Common myeloid progenitor, CD34-positive (primary cell): ENCODE data around the gene PLEKHA3.

Experiments
- CTCF ChIA-PET: fragments of 350-600 bp; sonication (Branson Sonifier 250); formaldehyde crosslinking; loops from one replicate; lab custom pipeline; 2021; ENCODE audit warnings: antibody characterized with exemption; lab: Charles Lee
- POLR2A ChIA-PET: fragments of 350-600 bp; sonication (Branson Sonifier 250); formaldehyde crosslinking; loops from one replicate; lab custom pipeline; 2021; ENCODE audit warnings: antibody characterized with exemption; lab: Charles Lee
- DNase-seq, 3 donors: peaks; one replicate each; pipeline versions ENCODE4 v3.0.0 to v3.0.0-alpha.2; 2013
- H3K27ac ChIP-seq, 2 experiments: 1 replicate in 1 of 2; 2 replicates in 1 of 2; pipeline ENCODE4 v1.7.0; 2013; ENCODE audit warnings: inconsistent platforms in 2 of 2, low read length in 2 of 2, mild to moderate bottlenecking in 2 of 2, low read depth in 1 of 2, moderate library complexity in 1 of 2; ENCODE audit not compliant: severe bottlenecking in 2 of 2, insufficient read depth in 1 of 2, poor library complexity in 1 of 2
- H3K27me3 ChIP-seq, 5 experiments: replicated peaks in 2 of 5; 1 replicate in 3 of 5; 2 replicates in 2 of 5; pipeline versions ENCODE4 v1.6.1 to v1.7.0; 2013; ENCODE audit warnings: low read length in 4 of 5, mild to moderate bottlenecking in 2 of 5, moderate library complexity in 2 of 5, inconsistent platforms in 1 of 5; ENCODE audit not compliant: insufficient read depth in 5 of 5, control insufficient read depth in 4 of 5
- H3K36me3 ChIP-seq, 4 experiments: 1 replicate in 2 of 4; 2 replicates in 2 of 4; pipeline versions ENCODE4 v1.6.1 to v1.7.0; 2013; ENCODE audit warnings: low read length in 3 of 4, control low read depth in 1 of 4, mild to moderate bottlenecking in 1 of 4; ENCODE audit not compliant: control insufficient read depth in 4 of 4, insufficient read depth in 4 of 4
- H3K4me1 ChIP-seq, 4 experiments: 1 replicate in 3 of 4; 2 replicates in 1 of 4; pipeline versions ENCODE4 v1.6.1 to v1.7.1; 2013; ENCODE audit warnings: low read length in 3 of 4, mild to moderate bottlenecking in 3 of 4, control low read depth in 1 of 4, inconsistent platforms in 1 of 4, moderate library complexity in 1 of 4; ENCODE audit not compliant: control insufficient read depth in 4 of 4, insufficient read depth in 4 of 4; ENCODE audit errors: control extremely low read depth in 1 of 4
- H3K4me3 ChIP-seq, 7 experiments: 1 replicate in 4 of 7; 2 replicates in 3 of 7; pipeline versions ENCODE4 v1.5.1 to v1.7.0; 2013; ENCODE audit warnings: mild to moderate bottlenecking in 7 of 7, low read length in 6 of 7, moderate library complexity in 6 of 7, inconsistent platforms in 2 of 7, low read depth in 2 of 7, control low read depth in 1 of 7; ENCODE audit not compliant: insufficient read depth in 4 of 7, control insufficient read depth in 1 of 7; ENCODE audit errors: extremely low read depth in 1 of 7
- H3K9me3 ChIP-seq, 5 experiments: 1 replicate in 4 of 5; 2 replicates in 1 of 5; pipeline versions ENCODE4 v1.6.1 to v1.7.1; 2013; ENCODE audit warnings: low read length in 4 of 5, mild to moderate bottlenecking in 2 of 5, inconsistent platforms in 1 of 5, low read depth in 1 of 5, moderate library complexity in 1 of 5; ENCODE audit not compliant: control insufficient read depth in 4 of 5, insufficient read depth in 2 of 5; ENCODE audit errors: control extremely low read depth in 1 of 5
- WGBS: methylation state at CpG from one replicate; pipeline ENCODE4 v1.1.5; 2013; ENCODE audit not compliant: insufficient coverage; 5-methylcytosine and 5-hydroxymethylcytosine counted together

The PLEKHA3 gene

DNA sequence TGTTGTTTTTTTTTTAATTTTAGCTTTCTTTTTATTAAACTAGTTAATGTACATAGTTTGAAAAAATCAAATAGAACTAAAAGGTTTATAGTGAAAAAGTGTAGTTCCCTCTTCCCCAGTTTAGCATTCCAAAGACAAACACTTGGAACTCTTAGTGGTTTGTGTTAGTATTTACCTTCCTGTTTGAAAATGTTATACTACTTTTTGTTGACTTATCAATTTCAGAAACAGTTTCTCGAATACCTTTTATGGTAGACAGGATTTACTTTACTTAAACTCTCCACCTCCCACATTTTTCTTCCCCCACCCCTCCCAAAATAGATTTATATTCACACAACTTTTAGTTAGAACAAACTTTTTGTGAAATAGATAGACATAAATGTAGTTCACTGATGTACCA lies 26.7 kb downstream of the PLEKHA3 start:
- H3K9me3 ChIP-seq: no peaks in the 10 kb centered on the region
- H3K4me1 ChIP-seq: no peaks in the 10 kb centered on the region
- no peak overlapping the region for H3K4me3 ChIP-seq
- no peaks in the 10 kb centered on the region for H3K27me3 ChIP-seq
- no peak for DNase-seq
- no peak overlapping the region for H3K27ac ChIP-seq
- peaks cover 3 to 48% (median 16%) of the 10 kb centered on the region in 4 experiments for H3K36me3 ChIP-seq
- ChIA-PET CTCF (interaction anchor here (1.2 to 1.4 kb wide), 2 partner anchors 11 to 12 kb away, joined by 4 to 5 read pairs; no protein-coding TSS in a partner anchor), POLR2A (no interaction called here)
- WGBS: no CpG with 5 or more reads among the region's 1 CpG

DNA sequence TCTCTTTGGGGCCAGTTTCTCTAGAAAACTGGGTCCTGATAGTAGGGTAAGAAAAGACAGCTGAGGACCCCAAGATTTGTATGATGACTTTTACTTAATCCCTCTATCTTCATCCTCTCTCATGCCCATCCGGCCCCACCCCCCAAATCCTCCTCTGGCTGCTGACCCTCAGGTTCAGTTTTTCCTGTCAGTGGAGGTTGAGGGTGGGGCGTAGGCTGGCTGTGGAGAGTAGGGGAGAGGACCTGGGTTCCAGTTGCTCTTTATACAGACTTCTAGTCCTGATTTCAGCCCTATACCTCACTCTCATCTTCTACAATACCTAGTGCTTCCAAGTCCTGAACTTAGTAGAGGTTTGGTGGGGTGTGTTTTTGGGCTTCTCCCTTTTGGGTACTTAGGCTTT lies 28.4 kb downstream of the PLEKHA3 start:
- WGBS: no CpG with 5 or more reads among the region's 2 CpGs
- ChIA-PET POLR2A (no interaction called here), CTCF (no interaction called here)
- Histone ChIP-seq H3K36me3 (peaks cover 0 to 44% (median 9%) of the 10 kb centered on the region in 4 experiments), H3K27me3 (no peaks in the 10 kb centered on the region), H3K4me1 (no peaks in the 10 kb centered on the region), H3K27ac (no peak overlapping the region), H3K4me3 (no peak overlapping the region), H3K9me3 (no peaks in the 10 kb centered on the region)
- peak in 1 of 3 donors; percentile 17 for DNase-seq

DNA sequence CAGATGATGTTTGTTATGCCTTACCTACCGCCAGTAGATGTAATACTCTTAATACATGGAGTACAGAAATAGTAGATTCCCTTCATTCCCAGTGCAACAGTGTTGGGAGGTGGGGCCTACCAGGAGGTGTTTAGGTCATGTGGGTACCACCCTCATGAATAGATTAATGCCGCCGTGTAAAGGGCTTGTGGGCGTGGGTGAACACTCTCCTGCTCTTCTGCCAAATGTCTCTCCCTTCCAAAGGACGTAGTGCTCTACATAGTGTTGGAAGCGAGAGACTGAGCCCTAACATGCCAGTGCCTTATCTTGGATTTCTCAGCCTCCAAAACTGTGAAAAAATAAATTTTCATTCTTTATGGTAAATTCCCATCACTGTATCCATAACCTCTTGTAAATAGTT lies 30.1 kb downstream of the PLEKHA3 start:
- WGBS: 95% methylated on average over 6 of the region's 6 CpGs
- peaks cover 0 to 30% (median 4%) of the 10 kb centered on the region in 4 experiments for H3K36me3 ChIP-seq
- POLR2A ChIA-PET: no interaction called here

DNA sequence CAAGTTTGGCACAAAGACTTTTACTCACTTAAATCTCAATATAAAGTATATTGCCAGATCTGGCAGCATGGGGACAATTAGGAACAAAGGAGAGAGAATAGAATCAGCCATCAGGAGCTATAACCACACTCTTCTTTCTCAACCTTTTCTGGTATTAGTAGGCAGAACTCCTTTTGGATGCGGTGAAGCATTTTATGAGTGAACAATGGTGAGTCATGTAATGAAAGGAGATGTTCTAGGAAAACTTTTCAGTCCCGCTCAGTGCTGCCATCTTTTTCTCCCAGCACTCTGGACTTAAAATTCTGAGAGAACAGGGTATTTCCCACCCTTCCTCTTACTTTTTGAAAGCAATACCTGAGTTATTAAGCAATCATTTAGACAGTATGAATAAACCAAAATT lies 32.2 kb downstream of the PLEKHA3 start:
- no CpG with 5 or more reads among the region's 2 CpGs for WGBS
- CTCF ChIA-PET: no interaction called here

More for the DNA sequence above, 30.1 kb downstream of the PLEKHA3 start:
- no peak for DNase-seq
- no peak overlapping the region for H3K27ac ChIP-seq
- H3K27me3 ChIP-seq: no peaks in the 10 kb centered on the region
- no peak overlapping the region for H3K4me3 ChIP-seq
- no peaks in the 10 kb centered on the region for H3K4me1 ChIP-seq
- CTCF ChIA-PET: interaction anchor here (1.2 kb wide), 1 partner anchor 28 kb away, joined by 3 read pairs; no protein-coding TSS in a partner anchor
- H3K9me3 ChIP-seq: no peaks in the 10 kb centered on the region

DNA sequence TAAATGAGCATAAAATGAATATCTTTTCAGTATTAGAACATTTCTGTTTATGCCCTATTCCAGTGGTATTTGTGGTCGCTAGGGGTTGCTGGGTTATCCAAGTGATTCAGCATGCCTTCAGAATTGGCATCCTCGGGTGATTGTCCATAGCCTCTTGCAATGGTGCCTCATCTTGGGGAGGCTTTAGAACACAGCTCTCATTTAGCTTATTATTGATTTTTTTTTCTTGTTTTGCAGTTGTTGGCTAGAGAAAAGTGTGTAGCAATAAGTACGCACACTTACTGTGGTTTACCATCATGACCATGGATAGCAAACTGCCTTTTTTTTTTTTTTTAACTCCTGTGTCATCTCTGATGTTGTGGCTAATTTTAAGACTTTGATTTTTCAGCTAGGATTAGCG lies 33.6 kb downstream of the PLEKHA3 start:
- ChIA-PET POLR2A (no interaction called here), CTCF (interaction anchor here (0.7 kb wide), 1 partner anchor 10 kb away, joined by 3 read pairs; no protein-coding TSS in a partner anchor)

More for the DNA sequence above, 32.2 kb downstream of the PLEKHA3 start:
- no peaks in the 10 kb centered on the region for H3K27me3 ChIP-seq
- no peaks in the 10 kb centered on the region for H3K9me3 ChIP-seq
- no peak overlapping the region for H3K4me3 ChIP-seq
- no peak overlapping the region for H3K27ac ChIP-seq
- no peaks in the 10 kb centered on the region for H3K4me1 ChIP-seq
- POLR2A ChIA-PET: no interaction called here
- no peak for DNase-seq
- peaks cover 0 to 28% (median 4%) of the 10 kb centered on the region in 4 experiments for H3K36me3 ChIP-seq

DNA sequence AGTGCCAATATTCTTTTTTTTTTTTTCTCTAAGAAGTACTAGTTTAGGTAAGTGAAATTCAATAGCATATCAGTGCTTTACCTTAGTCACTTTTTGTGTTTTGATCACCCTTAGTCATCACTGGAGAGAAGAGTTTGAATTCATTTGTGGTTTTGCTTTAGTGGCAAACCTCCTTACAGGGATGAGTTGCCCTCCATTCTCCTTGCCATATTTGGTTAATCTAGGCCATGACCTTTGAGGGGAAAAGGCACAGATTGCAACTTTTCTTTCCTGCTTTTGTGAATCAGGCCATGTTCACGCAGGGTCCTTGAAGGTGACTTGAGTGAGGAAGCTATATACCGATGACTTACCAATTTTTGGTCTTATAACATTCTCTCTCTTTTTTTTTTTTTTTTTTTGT lies 34.4 kb downstream of the PLEKHA3 start:
- no peak for DNase-seq
- Histone ChIP-seq H3K4me1 (no peaks in the 10 kb centered on the region), H3K9me3 (no peaks in the 10 kb centered on the region), H3K4me3 (no peak overlapping the region), H3K36me3 (peaks cover 0 to 37% (median 12%) of the 10 kb centered on the region in 4 experiments), H3K27ac (no peak overlapping the region), H3K27me3 (no peaks in the 10 kb centered on the region)
- ChIA-PET CTCF (no interaction called here), POLR2A (no interaction called here)
- no CpG with 5 or more reads among the region's 2 CpGs for WGBS

More for the DNA sequence above, 33.6 kb downstream of the PLEKHA3 start:
- Histone ChIP-seq H3K27ac (no peak overlapping the region), H3K4me1 (no peaks in the 10 kb centered on the region), H3K27me3 (no peaks in the 10 kb centered on the region), H3K9me3 (no peaks in the 10 kb centered on the region), H3K4me3 (no peak overlapping the region), H3K36me3 (peaks cover 0 to 38% (median 13%) of the 10 kb centered on the region in 4 experiments)
- peak in 2 of 3 donors; percentile 13 to 18 for DNase-seq
- 87% methylated on average over 3 of the region's 4 CpGs for WGBS

DNA sequence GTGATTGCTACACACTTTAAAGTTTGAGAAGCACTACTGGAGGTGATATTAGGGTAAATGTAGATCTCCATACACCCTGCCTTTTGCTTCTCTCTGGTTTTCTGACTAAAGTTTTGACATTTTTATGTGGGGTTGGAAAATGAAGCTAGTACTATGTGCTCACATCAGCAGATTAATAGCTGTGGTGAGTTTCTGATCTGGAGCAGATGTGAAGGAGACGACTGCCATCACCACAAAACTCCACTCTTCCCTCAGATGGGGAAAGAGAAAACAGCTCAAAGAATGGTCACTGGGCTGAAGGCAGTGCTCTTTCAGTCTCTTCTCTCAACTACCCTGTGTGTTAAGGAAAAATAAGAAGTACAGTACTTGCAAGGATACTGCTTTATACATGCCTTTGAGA lies 37.2 kb downstream of the PLEKHA3 start:
- DNase-seq: no peak
- CTCF ChIA-PET: interaction anchor here (1.1 to 1.8 kb wide), 3 partner anchors 11 to 48 kb away, joined by 3 to 6 read pairs (median 5); no protein-coding TSS in a partner anchor

More for the DNA sequence above, 37.2 kb downstream of the PLEKHA3 start:
- Histone ChIP-seq H3K4me1 (no peaks in the 10 kb centered on the region), H3K9me3 (no peaks in the 10 kb centered on the region), H3K36me3 (peaks cover 0 to 24% (median 11%) of the 10 kb centered on the region in 4 experiments), H3K27ac (no peak overlapping the region), H3K27me3 (no peaks in the 10 kb centered on the region), H3K4me3 (no peak overlapping the region)
- POLR2A ChIA-PET: no interaction called here
- WGBS: no CpG with 5 or more reads among the region's 1 CpG
